ENCODE measurements around the gene LRIF1.
"Not testable (repeated sequence)": the region's sequence is repeated elsewhere in the genome, so short reads cannot be mapped to it uniquely, and the experiment has no call there.

The LRIF1 gene

GRCh38 chr1:110951161-110951560 lies 12.6 kb downstream of the LRIF1 start:
- no peak for DNase-seq (ENCODE audit: low read depth)

- no peak for DNase-seq (ENCODE audit: low read depth)
Observed at GRCh38 chr1:110948038-110948810, 15.5 kb downstream of the LRIF1 start.

GRCh38 chr1:110945626-110946025 lies 18.1 kb downstream of the LRIF1 start:
- DNase-seq (ENCODE audit: low read depth), result no peak

DNA sequence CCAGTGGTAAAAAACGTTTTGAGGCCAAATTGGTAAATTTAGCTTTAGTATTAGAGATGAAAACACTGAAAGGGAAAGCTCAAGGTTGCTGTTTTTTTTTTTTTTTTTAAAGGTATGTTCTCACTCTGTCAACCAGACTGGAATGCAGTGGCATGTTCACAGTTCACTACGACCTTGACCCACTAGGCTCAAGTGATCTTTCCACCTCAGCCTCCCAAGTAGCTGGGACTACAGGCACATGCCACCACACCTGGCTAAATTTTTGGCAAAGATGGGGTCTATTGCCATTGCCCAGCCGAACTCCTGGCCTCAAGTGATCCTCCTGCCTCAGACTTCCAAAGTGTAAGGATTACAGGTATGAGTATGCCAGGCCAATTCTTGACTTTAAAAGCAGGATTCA lies 18.9 kb downstream of the LRIF1 start:
- no peak for DNase-seq (ENCODE audit: low read depth)

DNA sequence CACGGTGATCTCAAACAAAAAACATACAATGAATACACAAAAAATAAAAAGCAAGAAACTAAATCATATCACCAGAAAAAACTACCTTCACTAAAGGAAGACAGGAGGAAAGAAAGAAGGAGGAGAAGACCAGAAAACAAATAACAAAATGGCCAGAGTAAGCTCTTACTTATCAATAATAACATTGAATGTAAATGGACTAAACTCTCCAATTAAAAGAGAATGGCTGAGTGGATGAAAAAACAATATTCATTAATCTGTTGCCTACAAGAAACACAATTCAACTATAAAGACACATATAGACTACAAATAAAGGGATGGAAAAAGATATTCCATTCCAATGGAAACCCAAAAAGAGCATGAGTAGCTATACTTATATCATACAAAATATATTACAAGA lies 27.2 kb downstream of the LRIF1 start:
- no peak for DNase-seq (ENCODE audit: low read depth)

- not testable (repeated sequence) for DNase-seq (ENCODE audit: low read depth)
Observed at GRCh38 chr1:110931097-110931496, 32.6 kb downstream of the LRIF1 start.

- DNase-seq (ENCODE audit: low read depth), result no peak
Observed at GRCh38 chr1:110928904-110929303, 34.8 kb downstream of the LRIF1 start.

DNA sequence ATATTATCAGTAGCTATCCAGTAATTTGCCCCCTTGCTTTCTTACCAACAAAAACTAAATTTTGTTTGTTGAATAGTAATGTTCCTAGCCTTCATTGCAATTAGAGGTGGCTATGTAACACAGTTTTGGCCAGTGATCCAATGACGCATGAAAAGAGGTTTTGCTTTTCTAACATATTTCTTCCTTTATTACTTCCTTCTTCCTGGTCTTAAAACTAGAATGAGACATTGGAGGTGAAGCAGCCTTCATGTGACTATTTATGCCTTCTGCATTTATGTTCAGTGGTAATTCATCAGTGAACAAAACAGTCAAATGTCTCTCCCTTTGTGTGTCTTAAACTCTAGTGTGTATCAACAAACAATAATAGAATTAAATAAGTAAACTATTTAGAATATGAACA lies 35.5 kb downstream of the LRIF1 start:
- no peak for DNase-seq (ENCODE audit: low read depth)

DNA sequence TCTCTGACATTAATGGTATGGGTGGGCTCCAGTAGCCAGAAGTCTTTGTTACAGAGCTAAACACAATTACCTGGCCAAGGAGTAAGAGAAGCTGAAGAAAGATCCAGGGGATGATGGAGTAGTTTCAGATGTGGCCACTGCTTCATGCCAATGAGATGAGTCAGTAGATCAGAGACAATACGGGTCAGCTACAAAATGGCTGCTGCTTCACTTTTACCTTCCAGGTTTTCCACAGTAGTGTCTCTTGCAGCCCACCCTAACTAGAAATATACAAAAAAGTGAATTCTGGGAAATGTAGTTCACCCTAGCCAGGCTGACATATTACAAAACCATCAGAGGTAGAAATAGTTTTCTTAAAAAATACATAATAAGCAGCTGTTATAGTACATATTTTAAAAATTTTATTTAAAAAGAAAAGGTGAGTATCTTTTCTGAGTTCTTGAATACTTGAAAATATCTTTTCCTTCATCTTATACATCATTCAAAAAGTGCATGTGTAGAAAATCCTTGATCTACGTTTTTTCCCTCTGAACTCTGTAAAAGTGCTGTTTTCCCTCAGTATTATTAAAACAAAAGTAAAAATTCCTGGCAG lies 36.1 kb downstream of the LRIF1 start:
- no peak for DNase-seq (ENCODE audit: low read depth)

GRCh38 chr1:110921953-110922352 lies 41.8 kb downstream of the LRIF1 start:
- DNase-seq (ENCODE audit: low read depth), result no peak

- DNase-seq (ENCODE audit: low read depth), result no peak
Observed at GRCh38 chr1:110918016-110918415, 45.7 kb downstream of the LRIF1 start.

DNA sequence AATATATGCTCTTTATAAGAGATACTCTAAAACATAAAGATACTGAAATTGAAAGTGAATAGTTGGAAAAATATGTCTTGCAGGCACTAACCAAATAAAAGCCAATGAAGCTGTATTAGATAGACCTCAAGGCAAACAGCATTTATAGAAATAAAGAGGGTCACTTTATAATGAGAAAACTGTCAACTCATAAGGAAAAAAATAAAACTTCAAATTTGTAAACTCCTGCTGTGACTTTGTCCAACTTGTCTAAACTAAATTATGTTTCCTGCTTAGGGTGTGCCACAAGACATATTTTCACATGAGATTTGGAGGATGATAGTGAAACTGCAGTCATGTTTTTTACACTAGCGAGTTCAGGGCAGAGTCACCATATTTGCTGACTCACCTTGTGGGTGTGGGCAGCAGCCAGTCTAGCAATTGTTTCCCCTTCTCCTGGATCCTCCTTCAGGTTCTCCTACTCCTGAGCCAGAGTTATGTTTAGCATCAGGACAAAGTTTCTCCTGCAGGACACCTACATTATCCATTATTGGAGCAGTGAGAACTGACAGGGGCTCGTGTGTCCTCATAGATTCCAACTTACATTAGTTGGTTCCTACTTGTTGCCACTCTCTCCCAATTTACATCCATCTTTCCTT lies 46.9 kb downstream of the LRIF1 start:
- no peak for DNase-seq (ENCODE audit: low read depth)

DNA sequence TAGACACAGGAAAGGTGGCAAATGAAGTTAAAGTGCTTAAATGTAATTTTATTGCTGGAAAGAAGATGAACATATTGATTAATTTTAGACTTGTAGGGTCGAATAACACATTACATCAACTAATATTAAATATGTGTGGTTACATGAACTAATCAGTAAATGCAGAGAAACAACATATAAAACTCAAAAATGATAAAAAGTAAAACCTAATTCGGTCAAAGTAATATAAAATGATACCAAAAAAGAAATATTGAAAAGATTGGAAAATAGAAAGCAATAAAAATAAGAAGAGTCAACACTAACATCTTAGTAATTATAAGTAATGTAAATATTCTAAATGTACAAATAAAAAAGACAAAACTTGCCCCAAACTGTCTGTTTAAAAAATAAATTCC lies 47.5 kb downstream of the LRIF1 start:
- DNase-seq (ENCODE audit: low read depth), result no peak

- DNase-seq (ENCODE audit: low read depth), result no peak
Observed at GRCh38 chr1:110915804-110916203, 47.9 kb downstream of the LRIF1 start.

- no peak for DNase-seq (ENCODE audit: low read depth)
Observed at GRCh38 chr1:110914676-110915075, 49.0 kb downstream of the LRIF1 start.

GRCh38 chr1:110912784-110913183 lies 50.9 kb downstream of the LRIF1 start:
- DNase-seq (ENCODE audit: low read depth), result no peak

DNA sequence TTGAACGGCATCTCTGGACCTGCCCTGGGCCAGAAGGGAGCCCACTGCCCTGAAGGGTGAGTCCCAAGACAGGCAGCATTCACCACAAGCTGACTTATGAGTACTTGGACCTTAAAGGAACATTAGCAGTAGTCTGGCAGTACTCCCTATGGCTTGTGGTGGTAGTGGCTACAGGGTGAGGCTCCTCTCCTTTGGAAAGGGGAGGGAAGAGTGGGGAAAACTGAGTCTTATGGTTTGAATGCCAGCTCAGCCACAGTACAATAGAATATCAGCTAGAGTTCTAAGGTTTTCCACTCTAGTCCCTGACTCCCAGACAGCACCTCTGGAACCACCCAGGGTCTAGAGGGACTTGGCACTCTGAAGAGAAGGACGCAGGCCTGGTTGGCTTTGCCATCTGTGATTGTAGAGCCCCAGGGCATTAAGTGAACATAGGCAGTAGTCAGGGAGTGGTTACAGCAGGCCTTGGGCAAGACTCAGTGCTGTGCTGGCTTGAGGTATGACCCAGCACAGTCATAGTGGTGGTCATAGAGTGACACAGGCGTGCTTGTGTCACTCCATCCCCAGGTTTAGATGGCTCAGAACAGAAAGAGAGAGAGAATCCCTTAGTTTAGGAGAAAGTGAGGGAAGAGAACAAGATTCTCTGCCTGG lies 59.7 kb downstream of the LRIF1 start:
- DNase-seq (ENCODE audit: low read depth), result no peak

- no peak for DNase-seq (ENCODE audit: low read depth)
Observed at GRCh38 chr1:110902820-110903463, 60.8 kb downstream of the LRIF1 start.

- no peak for DNase-seq (ENCODE audit: low read depth)
Observed at GRCh38 chr1:110899458-110899843, 64.3 kb downstream of the LRIF1 start.

DNA sequence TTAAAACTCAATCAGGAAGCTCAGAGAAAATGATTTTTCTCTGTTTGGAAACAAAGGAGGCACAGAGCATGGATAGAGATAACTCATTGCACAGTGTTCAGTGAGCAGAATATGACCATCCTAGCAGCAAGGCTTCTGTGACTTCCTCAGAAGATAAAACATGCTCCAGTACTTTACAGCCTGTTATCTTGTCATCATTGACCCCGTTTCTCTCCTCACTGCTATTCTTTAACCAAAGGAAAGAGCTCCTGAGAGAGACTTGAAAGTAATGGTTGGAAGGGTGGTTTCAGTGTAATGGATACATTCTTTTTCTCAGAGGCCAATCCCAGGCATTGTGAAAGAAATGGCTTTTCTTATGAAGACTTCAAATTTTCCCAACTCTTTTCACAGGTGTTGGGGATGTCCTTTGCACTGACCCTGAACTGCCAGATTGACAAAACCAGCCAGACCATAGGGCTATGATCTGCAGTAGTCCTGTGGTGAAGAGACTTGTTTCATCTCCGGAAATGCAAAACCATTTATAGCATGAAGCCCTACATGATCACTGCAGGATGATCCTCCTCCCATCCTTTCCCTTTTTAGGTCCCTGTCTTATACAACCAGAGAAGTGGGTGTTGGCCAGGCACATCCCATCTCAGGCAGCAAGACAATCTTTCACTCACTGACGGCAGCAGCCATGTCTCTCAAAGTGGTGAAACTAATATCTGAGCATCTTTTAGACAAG lies 64.8 kb downstream of the LRIF1 start:
- no peak for DNase-seq (ENCODE audit: low read depth)

DNA sequence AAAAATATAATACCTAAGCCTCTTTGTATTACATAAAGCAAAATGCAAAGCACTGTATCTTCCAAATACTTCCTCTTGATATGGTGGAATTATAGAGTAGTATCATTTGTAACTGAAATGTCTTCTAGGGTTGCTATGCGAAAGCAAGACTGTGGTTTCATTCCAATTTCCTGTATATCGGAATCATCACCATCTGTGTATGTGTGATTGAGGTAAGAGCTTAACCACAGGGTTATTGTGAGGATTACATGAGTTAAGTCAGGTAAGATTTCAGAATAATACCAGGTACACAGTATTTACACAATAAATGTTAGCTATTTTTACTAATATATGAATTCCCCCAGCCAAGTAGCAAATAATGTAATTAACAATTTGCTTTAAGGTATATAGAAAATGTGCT lies 66.0 kb downstream of the LRIF1 start:
- DNase-seq (ENCODE audit: low read depth), result no peak

Data from T-helper 22 cell (primary cell).